Measurements from ENCODE around the gene TSPAN11. TPM values are rescaled to one million over a fixed set of nuclear protein-coding genes. Genes with fewer than 3 reads are reported as not detected.
"Not testable (repeated sequence)": the region's sequence is repeated elsewhere in the genome, so short reads cannot be mapped to it uniquely, and the experiment has no call there.

TSPAN11 gene
- total RNA-seq, 2 donors from 2014 or later, result 2.5 to 4.1 TPM

- TF ChIP-seq, protein P1, sequence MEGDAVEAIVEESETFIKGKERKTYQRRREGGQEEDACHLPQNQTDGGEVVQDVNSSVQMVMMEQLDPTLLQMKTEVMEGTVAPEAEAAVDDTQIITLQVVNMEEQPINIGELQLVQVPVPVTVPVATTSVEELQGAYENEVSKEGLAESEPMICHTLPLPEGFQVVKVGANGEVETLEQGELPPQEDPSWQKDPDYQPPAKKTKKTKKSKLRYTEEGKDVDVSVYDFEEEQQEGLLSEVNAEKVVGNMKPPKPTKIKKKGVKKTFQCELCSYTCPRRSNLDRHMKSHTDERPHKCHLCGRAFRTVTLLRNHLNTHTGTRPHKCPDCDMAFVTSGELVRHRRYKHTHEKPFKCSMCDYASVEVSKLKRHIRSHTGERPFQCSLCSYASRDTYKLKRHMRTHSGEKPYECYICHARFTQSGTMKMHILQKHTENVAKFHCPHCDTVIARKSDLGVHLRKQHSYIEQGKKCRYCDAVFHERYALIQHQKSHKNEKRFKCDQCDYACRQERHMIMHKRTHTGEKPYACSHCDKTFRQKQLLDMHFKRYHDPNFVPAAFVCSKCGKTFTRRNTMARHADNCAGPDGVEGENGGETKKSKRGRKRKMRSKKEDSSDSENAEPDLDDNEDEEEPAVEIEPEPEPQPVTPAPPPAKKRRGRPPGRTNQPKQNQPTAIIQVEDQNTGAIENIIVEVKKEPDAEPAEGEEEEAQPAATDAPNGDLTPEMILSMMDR (IDR thresholded peaks at IDR 0.05), result no peak
- no peaks in the 10 kb centered on the region for H3K4me1 ChIP-seq
- no peaks in the 10 kb centered on the region for H3K36me3 ChIP-seq
- H3K27ac ChIP-seq, result no peak overlapping the region
- H3K27me3 ChIP-seq, result no peaks in the 10 kb centered on the region
- no peak for DNase-seq (ENCODE audit: low spot score)
- H3K4me3 ChIP-seq, result no peak overlapping the region
- no peaks in the 10 kb centered on the region for H3K9me3 ChIP-seq
Observed at GRCh38 chr12:31008241-31008761, 81.8 kb downstream of the TSPAN11 start.

- TF ChIP-seq, protein P1 (IDR thresholded peaks at IDR 0.05), result no peak
- no peaks in the 10 kb centered on the region for H3K27me3 ChIP-seq
- H3K4me1 ChIP-seq, result no peaks in the 10 kb centered on the region
- no peaks in the 10 kb centered on the region for H3K9me3 ChIP-seq
- H3K4me3 ChIP-seq, result no peak overlapping the region
- DNase-seq (ENCODE audit: low spot score), result no peak
- H3K36me3 ChIP-seq, result no peaks in the 10 kb centered on the region
- H3K27ac ChIP-seq, result no peak overlapping the region
Observed at GRCh38 chr12:31008961-31009840, 82.7 kb downstream of the TSPAN11 start.

DNA sequence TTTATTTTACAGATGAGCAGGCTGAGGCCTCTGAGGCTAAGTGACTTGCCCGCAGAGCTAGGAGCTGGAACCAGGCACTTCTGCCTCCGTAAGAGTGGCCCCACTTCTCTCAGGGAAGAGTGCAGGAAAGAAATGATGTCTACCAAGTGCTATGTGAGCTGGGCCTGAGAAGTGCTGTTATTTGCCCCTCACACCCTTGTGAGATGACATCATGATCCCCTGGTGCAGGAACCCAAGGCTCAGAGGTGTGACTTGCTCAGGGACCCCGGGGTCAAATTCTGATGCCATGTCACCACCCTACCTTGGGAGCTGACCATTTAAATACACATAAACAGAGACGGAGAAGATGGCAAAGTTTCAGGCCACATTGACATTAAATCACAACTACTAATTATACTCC, 83.4 kb downstream of the TSPAN11 start:
- no peaks in the 10 kb centered on the region for H3K9me3 ChIP-seq
- DNase-seq (ENCODE audit: low spot score), result no peak
- H3K27ac ChIP-seq, result no peak overlapping the region
- H3K4me1 ChIP-seq, result no peaks in the 10 kb centered on the region
- H3K4me3 ChIP-seq, result no peak overlapping the region
- TF ChIP-seq, protein P1 (IDR thresholded peaks at IDR 0.05), result no peak
- no peaks in the 10 kb centered on the region for H3K36me3 ChIP-seq
- no peaks in the 10 kb centered on the region for H3K27me3 ChIP-seq

DNA sequence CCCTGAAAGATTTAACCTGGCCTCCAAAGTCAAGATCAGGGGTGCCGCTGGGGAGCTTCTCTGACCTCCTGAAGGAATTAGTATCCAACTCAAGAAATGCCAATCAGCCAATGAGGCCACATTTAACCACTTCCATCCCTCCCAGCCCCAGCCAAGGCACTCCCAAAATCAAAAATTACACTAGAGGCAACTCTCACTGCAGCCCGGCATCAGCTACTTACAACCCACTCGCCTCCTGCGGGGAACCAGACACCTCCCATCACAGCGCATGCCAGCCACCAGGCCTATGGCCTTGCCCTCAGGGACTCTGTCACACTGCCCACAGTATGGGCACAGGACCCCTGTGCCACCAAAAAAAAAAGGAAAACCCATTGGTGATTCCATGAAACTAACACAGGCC, 84.8 kb downstream of the TSPAN11 start:
- TF ChIP-seq, protein P1 (IDR thresholded peaks at IDR 0.05), result no peak
- H3K27me3 ChIP-seq, result no peaks in the 10 kb centered on the region
- no peak for DNase-seq (ENCODE audit: low spot score)
- no peaks in the 10 kb centered on the region for H3K36me3 ChIP-seq
- no peaks in the 10 kb centered on the region for H3K4me1 ChIP-seq
- no peak overlapping the region for H3K27ac ChIP-seq
- H3K9me3 ChIP-seq, result no peaks in the 10 kb centered on the region
- no peak overlapping the region for H3K4me3 ChIP-seq

- Histone ChIP-seq H3K4me1 (no peaks in the 10 kb centered on the region), H3K27me3 (no peaks in the 10 kb centered on the region), H3K27ac (no peak overlapping the region), H3K36me3 (no peaks in the 10 kb centered on the region), H3K9me3 (no peaks in the 10 kb centered on the region), H3K4me3 (no peak overlapping the region)
- TF ChIP-seq, protein P1 (IDR thresholded peaks at IDR 0.05), result no peak
- DNase-seq (ENCODE audit: low spot score), result no peak
Observed at GRCh38 chr12:31011746-31012566, 85.4 kb downstream of the TSPAN11 start.

DNA sequence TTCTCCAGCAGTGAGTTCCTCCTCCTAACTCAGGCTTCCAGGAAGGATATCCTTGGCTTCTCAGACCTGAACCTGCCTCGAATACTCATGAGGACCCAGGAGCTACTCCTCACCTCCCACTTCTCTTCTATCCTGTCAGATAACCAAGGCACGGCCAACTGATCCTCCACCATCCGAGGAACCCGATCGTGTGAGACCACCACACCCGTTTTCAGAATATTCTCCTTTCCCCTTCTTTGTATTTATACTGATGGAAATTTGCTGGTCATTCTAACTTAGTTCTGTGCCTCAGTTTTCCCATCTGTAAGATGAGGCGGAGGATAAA, 86.0 kb downstream of the TSPAN11 start:
- DNase-seq (ENCODE audit: low spot score); H3K27ac ChIP-seq; H3K4me1 ChIP-seq; H3K36me3 ChIP-seq; H3K9me3 ChIP-seq; H3K27me3 ChIP-seq; H3K4me3 ChIP-seq: not testable (repeated sequence)

Data from right atrium auricular region (tissue), 2 donors.